Measurements from ENCODE around the gene CAVIN1. TPM values are rescaled to one million over a fixed set of nuclear protein-coding genes. Genes with fewer than 3 reads are reported as not detected.
"Not testable (repeated sequence)": the region's sequence is repeated elsewhere in the genome, so short reads cannot be mapped to it uniquely, and the experiment has no call there.

The CAVIN1 gene
- total and polyA plus RNA-seq, 3 experiments from 2014 or later: 0.18 to 0.22 TPM; not detected in 1

DNA sequence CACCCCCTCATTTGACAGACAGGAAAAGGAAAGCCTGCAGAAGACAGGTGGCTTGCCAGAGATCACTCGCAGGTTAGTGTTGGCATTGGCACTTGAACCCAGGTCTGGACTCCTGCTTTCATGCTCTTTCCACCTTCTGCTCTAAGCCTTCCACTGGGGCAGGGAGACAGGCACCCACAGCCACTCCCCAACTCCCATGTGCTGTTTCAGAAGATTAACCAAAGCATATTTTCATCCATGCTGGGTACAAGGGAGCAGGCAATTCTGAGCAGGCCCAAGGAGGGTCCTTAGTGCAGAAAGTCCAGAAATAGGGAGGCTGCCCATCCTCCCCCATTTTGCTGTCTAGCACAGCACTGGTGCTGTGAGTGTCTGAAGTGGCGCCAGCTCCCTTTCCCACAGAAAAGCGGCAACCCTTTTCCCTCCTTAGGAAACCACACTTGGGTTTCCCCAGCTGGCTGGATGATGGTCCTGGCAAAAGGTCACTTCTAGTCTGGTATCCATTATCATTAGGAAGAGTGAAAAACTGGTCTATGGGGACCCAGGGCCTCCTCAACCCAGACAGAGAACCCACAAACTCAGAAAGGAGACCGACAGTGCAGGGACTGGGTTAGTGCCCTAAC lies 2.0 kb upstream of the CAVIN1 start:
- POLR2A ChIA-PET: no interaction called here
- no peaks in the 10 kb centered on the region for H3K9me3 Mint-ChIP-seq

DNA sequence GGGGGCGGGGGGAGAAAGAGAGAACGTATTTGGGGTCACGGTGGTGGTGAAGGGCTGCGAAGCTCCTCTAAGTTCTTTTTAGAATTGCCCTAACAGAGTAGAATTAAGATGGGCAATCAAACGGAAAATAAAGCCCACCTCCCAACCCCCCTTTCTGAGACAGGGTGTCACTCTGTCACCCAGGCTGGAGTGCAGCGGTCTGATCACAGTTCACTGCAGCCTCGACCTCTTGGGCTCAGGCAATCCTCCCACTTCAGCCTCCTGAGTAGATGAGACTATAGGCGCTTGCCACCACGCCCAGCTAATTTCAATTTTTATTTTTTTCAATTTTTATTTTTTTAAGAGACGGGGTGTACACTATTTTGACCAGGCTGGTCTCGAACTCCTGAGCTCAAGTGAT lies 710 bp upstream of the CAVIN1 start:
- Mint-ChIP-seq H3K4me3 (peak overlapping the region in 4 of 7 donors; percentile 33 to 81 (median 50)), H3K27me3 (peaks cover 25 to 40% of the 10 kb centered on the region in 2 donors), H3K9me3 (no peaks in the 10 kb centered on the region), H3K27ac (no peak overlapping the region), H3K4me1 (peaks cover 5 to 20% (median 9%) of the 10 kb centered on the region in 3 donors), H3K36me3 (no peaks in the 10 kb centered on the region)
- H3K27ac ChIP-seq (ENCODE audit: low read depth, low read length): no peak overlapping the region
- H3K36me3 ChIP-seq (ENCODE audit: insufficient read depth, low read length): no peaks in the 10 kb centered on the region
- H3K4me3 ChIP-seq (ENCODE audit: low read length): no peak overlapping the region
- peaks cover 13% of the 10 kb centered on the region for H3K27me3 ChIP-seq (ENCODE audit: insufficient read depth, low read length, poor library complexity, severe bottlenecking)
- ChIA-PET CTCF (interaction anchor here (1.5 to 1.9 kb wide), 4 partner anchors 94 to 106 kb away, joined by 4 to 8 read pairs (median 6); no protein-coding TSS in a partner anchor), POLR2A (no interaction called here)
- peaks cover 11% of the 10 kb centered on the region for H3K4me1 ChIP-seq (ENCODE audit: insufficient read depth, low read length)
- DNase-seq: no peak
- no peaks in the 10 kb centered on the region for H3K9me3 ChIP-seq (ENCODE audit: low read length)

More for the DNA sequence above, 2.0 kb upstream of the CAVIN1 start:
- Histone ChIP-seq H3K27me3 (ENCODE audit: insufficient read depth, low read length, poor library complexity, severe bottlenecking) (peaks cover 13% of the 10 kb centered on the region), H3K9me3 (ENCODE audit: low read length) (no peaks in the 10 kb centered on the region), H3K4me3 (ENCODE audit: low read length) (no peak overlapping the region), H3K27ac (ENCODE audit: low read depth, low read length) (no peak overlapping the region), H3K36me3 (ENCODE audit: insufficient read depth, low read length) (no peaks in the 10 kb centered on the region), H3K4me1 (ENCODE audit: insufficient read depth, low read length) (peaks cover 11% of the 10 kb centered on the region)
- Mint-ChIP-seq H3K36me3 (no peaks in the 10 kb centered on the region), H3K4me1 (peaks cover 5 to 20% (median 9%) of the 10 kb centered on the region in 3 donors), H3K27ac (no peak overlapping the region), H3K4me3 (peak overlapping the region in 1 of 7 donors; percentile 13), H3K27me3 (peaks cover 26 to 44% of the 10 kb centered on the region in 2 donors)
- CTCF ChIA-PET: interaction anchor here (1.4 kb wide), 1 partner anchor 80 kb away, joined by 4 read pairs; no protein-coding TSS in a partner anchor
- no peak for DNase-seq

DNA sequence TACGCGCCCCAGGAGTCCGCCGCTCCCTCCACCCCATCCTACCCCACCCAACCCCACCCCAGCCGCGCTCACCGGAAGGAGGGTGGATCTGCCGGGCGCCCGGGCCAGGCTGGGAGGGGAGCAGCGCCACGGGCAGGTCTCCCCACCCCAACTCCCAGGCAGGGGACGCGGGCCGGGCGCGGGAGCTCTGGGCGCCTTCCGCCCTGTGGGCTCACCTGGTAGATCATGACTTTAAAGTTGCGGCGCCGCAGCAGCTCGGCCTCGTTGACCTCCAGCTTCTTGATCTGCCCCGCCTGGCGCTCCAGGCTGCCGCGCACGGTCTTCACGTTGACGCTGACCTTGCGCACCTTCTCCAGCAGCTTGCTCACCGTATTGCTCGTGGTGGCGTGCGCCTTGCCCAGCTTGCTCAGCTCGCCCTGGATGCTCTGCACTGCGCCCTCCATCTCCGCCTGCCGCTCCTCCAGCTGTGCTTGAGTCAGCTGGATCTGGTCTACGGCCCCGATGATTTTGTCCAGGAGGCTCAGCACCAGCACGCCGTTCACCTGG lies 571 bp downstream of the CAVIN1 start:
- Mint-ChIP-seq H3K9me3 (no peaks in the 10 kb centered on the region), H3K4me1 (peaks cover 5 to 20% (median 9%) of the 10 kb centered on the region in 3 donors), H3K36me3 (no peaks in the 10 kb centered on the region), H3K27ac (peak overlapping the region in 2 of 8 donors; percentile 28 to 29), H3K27me3 (peaks cover 23 to 30% of the 10 kb centered on the region in 2 donors), H3K4me3 (peak overlapping the region; percentile 55 to 88 (median 82))
- POLR2A ChIA-PET: interaction anchor here (0.5 to 0.9 kb wide), 2 partner anchors 8 to 239 kb away, joined by 3 to 4 read pairs; no protein-coding TSS in a partner anchor
- H3K9me3 ChIP-seq (ENCODE audit: low read length): no peaks in the 10 kb centered on the region
- H3K27me3 ChIP-seq (ENCODE audit: insufficient read depth, low read length, poor library complexity, severe bottlenecking): peaks cover 13% of the 10 kb centered on the region
- DNase-seq: peak in 1 of 5 donors; percentile 13
- CTCF ChIA-PET: interaction anchor here (1.1 to 1.9 kb wide), 7 partner anchors 9 to 107 kb away, joined by 4 to 8 read pairs (median 6); no protein-coding TSS in a partner anchor
- H3K4me3 ChIP-seq (ENCODE audit: low read length): peak overlapping the region; percentile 60
- peaks cover 8% of the 10 kb centered on the region for H3K4me1 ChIP-seq (ENCODE audit: insufficient read depth, low read length)
- H3K27ac ChIP-seq (ENCODE audit: low read depth, low read length): peak overlapping the region; percentile 43
- no peaks in the 10 kb centered on the region for H3K36me3 ChIP-seq (ENCODE audit: insufficient read depth, low read length)

DNA sequence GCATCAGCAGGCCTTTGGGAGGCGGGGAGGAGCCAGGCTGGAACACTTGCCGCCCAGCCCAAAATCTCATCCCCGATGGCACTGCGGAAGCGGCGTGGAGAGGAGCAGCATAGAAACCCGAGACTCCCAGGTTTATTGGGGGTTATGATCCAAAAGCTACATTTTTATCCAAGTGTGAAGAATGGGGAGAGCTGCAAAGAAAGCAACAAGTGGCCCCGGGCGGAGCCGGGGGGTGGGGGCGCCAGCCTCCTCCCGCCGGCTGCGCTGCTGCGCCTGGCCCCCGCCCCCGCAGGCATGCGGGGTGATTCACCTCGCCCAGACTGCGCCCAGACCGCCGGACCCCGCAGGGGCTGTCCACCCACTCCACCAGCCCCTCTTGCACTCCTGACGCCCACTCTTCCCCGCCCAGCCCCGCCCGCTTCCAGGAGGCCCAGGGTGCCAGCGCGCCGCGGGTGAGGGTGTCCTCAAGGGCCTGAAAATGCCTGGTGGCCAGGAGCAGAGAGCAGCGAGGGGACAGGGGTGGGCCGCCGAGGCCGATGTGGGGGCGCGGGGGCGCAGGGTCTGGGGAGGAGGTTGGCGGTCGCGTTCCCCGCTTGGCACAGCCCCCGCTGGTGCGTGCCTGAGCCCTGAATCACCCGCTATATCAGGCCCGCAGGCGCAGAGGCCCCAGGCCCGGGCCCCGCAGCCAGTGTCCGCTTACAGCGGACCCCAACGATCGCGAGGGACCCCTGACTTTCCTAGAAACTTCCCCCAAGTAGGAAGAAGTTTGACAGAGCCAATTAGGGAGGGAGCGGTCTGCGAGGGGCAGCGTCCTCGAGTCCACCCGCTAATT lies 1.3 kb downstream of the CAVIN1 start:
- H3K9me3 ChIP-seq (ENCODE audit: low read length): no peaks in the 10 kb centered on the region
- H3K4me3 ChIP-seq (ENCODE audit: low read length): no peak overlapping the region
- peak overlapping the region in 6 of 7 donors; percentile 59 to 82 (median 68) for H3K4me3 Mint-ChIP-seq
- H3K27me3 ChIP-seq (ENCODE audit: insufficient read depth, low read length, poor library complexity, severe bottlenecking): peaks cover 13% of the 10 kb centered on the region
- POLR2A ChIA-PET: no interaction called here
- peaks cover 5 to 20% (median 9%) of the 10 kb centered on the region in 3 donors for H3K4me1 Mint-ChIP-seq
- H3K27ac ChIP-seq (ENCODE audit: low read depth, low read length): no peak overlapping the region
- no peak overlapping the region for H3K27ac Mint-ChIP-seq
- no peaks in the 10 kb centered on the region for H3K9me3 Mint-ChIP-seq
- H3K36me3 Mint-ChIP-seq: no peaks in the 10 kb centered on the region
- peaks cover 23 to 30% of the 10 kb centered on the region in 2 donors for H3K27me3 Mint-ChIP-seq
- H3K4me1 ChIP-seq (ENCODE audit: insufficient read depth, low read length): peaks cover 8% of the 10 kb centered on the region
- DNase-seq: no peak
- no peaks in the 10 kb centered on the region for H3K36me3 ChIP-seq (ENCODE audit: insufficient read depth, low read length)
- CTCF ChIA-PET: interaction anchor here (0.9 to 1.9 kb wide), 6 partner anchors 8 to 108 kb away, joined by 3 to 8 read pairs (median 6); no protein-coding TSS in a partner anchor

DNA sequence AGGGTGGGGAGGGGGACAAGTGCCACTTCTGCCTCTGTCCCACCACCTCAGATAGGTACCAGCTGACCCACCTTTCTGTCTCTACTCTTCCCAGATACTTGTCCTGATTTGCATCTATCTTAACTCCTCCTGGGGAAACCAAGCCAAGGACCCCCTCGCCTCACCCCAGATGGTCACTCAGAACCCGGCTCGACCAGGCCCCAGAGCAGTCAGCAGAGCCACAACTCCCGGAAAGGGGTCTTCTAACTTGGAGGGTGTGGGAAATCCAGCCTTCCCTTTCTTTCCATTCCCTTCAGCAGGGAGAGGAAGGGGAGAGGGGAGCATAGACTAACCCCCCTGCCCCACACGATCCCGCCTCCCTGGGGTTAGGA lies 1.9 kb downstream of the CAVIN1 start:
- CTCF ChIA-PET: interaction anchor here (0.8 to 0.9 kb wide), 2 partner anchors 95 to 109 kb away, joined by 3 to 4 read pairs; no protein-coding TSS in a partner anchor
- Mint-ChIP-seq H3K9me3 (no peaks in the 10 kb centered on the region), H3K4me3 (peak overlapping the region in 4 of 7 donors; percentile 47 to 69 (median 52)), H3K36me3 (no peaks in the 10 kb centered on the region), H3K4me1 (peaks cover 5 to 20% (median 9%) of the 10 kb centered on the region in 3 donors), H3K27ac (peak overlapping the region in 1 of 8 donors; percentile 74), H3K27me3 (peaks cover 21 to 30% of the 10 kb centered on the region in 2 donors)
- Histone ChIP-seq H3K4me1 (ENCODE audit: insufficient read depth, low read length) (peaks cover 8% of the 10 kb centered on the region), H3K27ac (ENCODE audit: low read depth, low read length) (no peak overlapping the region), H3K4me3 (ENCODE audit: low read length) (no peak overlapping the region), H3K27me3 (ENCODE audit: insufficient read depth, low read length, poor library complexity, severe bottlenecking) (peaks cover 13% of the 10 kb centered on the region), H3K9me3 (ENCODE audit: low read length) (no peaks in the 10 kb centered on the region), H3K36me3 (ENCODE audit: insufficient read depth, low read length) (no peaks in the 10 kb centered on the region)
- POLR2A ChIA-PET: no interaction called here
- DNase-seq: no peak

DNA sequence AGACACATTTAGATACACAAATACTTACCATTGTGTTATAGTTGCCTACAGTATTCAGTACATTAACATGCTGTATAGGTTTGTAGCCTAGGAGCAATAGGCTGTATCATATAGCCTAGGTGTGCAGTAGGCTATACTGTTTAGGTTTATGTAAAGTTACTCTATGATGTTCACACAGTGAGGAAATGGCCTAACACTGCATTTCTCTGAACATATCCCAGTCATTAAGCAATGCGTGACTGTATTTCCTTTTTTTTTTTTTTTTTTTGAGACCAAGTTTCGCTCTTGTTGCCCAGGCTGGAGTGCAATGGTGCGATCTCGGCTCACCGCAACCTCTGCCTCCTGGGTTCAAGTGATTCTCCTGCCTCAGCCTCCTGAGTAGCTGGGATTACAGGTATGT lies 5.1 kb downstream of the CAVIN1 start:
- H3K27ac Mint-ChIP-seq; POLR2A ChIA-PET; H3K4me3 ChIP-seq (ENCODE audit: low read length); CTCF ChIA-PET; H3K36me3 Mint-ChIP-seq; H3K27me3 ChIP-seq (ENCODE audit: insufficient read depth, low read length, poor library complexity, severe bottlenecking); H3K4me3 Mint-ChIP-seq; H3K9me3 ChIP-seq (ENCODE audit: low read length); DNase-seq; H3K27ac ChIP-seq (ENCODE audit: low read depth, low read length); H3K9me3 Mint-ChIP-seq; H3K36me3 ChIP-seq (ENCODE audit: insufficient read depth, low read length): not testable (repeated sequence)
- H3K4me1 ChIP-seq (ENCODE audit: insufficient read depth, low read length): peaks cover 20% of the 10 kb centered on the region
- H3K4me1 Mint-ChIP-seq: peaks cover 14 to 25% (median 15%) of the 10 kb centered on the region in 3 donors
- H3K27me3 Mint-ChIP-seq: peaks cover 13 to 19% of the 10 kb centered on the region in 2 donors

DNA sequence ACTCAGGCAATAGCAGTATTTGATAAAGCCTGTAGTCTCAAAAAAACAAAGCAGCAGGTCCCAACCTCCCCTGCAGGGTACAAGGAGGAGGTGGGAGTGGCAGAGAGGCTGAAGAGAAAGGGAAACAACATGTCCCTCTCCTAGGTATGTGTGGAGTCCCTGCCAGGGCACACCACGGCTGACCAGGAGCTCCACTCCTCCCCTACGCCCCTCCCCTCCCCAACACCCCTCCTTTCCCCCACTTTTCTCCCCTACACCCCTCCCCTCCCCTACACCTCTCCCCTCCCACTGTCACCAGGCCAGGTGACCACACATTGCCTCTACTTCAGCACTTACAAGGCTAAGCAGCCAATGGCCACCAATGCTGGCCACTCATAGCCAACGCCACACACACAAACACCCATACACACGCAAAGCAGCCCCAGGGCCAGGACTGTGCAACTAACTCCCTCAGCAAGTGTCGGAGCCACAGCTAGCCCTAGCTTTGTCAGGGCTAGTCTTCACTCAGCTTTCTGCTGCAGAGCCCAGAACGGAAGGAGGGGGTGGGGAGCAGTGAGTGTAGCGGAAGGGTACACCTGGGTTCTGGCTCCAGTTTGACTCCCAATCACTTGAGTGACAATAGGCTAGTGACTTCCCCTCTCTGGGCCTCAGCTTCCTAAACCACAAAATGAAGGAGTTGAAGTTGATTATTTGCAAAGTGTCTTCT lies 8.2 kb downstream of the CAVIN1 start:
- peak in 1 of 5 donors; percentile 39 for DNase-seq
- Histone ChIP-seq H3K4me3 (ENCODE audit: low read length) (peak overlapping the region; percentile 49), H3K4me1 (ENCODE audit: insufficient read depth, low read length) (peaks cover 16% of the 10 kb centered on the region), H3K27me3 (ENCODE audit: insufficient read depth, low read length, poor library complexity, severe bottlenecking) (no peaks in the 10 kb centered on the region), H3K9me3 (ENCODE audit: low read length) (no peaks in the 10 kb centered on the region), H3K27ac (ENCODE audit: low read depth, low read length) (no peak overlapping the region), H3K36me3 (ENCODE audit: insufficient read depth, low read length) (no peaks in the 10 kb centered on the region)
- Mint-ChIP-seq H3K9me3 (no peaks in the 10 kb centered on the region), H3K4me3 (peak overlapping the region in 4 of 7 donors; percentile 33 to 52 (median 41)), H3K27ac (peak overlapping the region in 3 of 8 donors; percentile 22 to 58 (median 25)), H3K36me3 (no peaks in the 10 kb centered on the region), H3K4me1 (peaks cover 9 to 10% (median 9%) of the 10 kb centered on the region in 3 donors), H3K27me3 (no peaks in the 10 kb centered on the region)
- ChIA-PET CTCF (interaction anchor here (0.8 to 1.2 kb wide), 5 partner anchors 8 to 114 kb away, joined by 3 to 4 read pairs (median 3); no protein-coding TSS in a partner anchor), POLR2A (interaction anchor here (1.0 kb wide), 1 partner anchor 8 kb away, joined by 3 read pairs; the partner anchor contains the start of gene CAVIN1)

Measured in CD8-positive, alpha-beta memory T cell (primary cell).